ENCODE results near the gene CYP11A1. TPM values are rescaled to one million over a fixed set of nuclear protein-coding genes. Genes with fewer than 3 reads are reported as not detected.
"Not testable (repeated sequence)": the region's sequence is repeated elsewhere in the genome, so short reads cannot be mapped to it uniquely, and the experiment has no call there.

Gene CYP11A1
- total RNA-seq, 1 experiment from 2014 or later = 0.87 TPM

GRCh38 chr15:74400915-74401757, 33.7 kb upstream of the CYP11A1 start:
- peak; percentile 59 for DNase-seq (ENCODE audit: low read depth)

DNA sequence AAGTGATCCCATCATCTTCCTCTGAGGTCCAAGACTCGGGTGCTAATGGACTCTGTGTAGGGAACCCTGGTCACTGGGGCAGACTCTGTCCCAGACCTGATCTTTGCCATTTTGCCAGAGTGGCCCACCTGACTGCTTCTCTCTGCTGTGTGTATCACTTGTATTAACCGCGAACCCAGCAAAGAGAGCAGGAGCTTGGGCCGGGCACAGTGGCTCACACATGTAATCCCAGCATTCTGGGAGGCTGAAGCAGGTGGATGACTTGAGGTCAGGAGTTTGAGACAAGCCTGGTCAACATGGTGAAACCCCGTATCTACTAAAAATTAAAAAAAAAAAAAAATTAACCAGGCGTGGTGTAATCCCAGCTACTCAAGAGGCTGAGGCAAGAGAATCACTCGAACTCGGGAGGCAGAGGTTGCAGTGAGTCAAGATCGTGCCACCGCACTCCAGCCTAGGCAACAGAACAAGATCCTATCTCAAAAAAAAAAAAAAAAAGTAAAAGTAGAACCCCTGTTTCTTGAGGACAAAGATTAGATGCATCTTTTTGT, 32.9 kb upstream of the CYP11A1 start:
- peak; percentile 71 for DNase-seq (ENCODE audit: low read depth)

- peak; percentile 99 for DNase-seq (ENCODE audit: low read depth)
Measured at GRCh38 chr15:74399511-74400312, 32.3 kb upstream of the CYP11A1 start.

- no peak for DNase-seq (ENCODE audit: low read depth)
Measured at GRCh38 chr15:74399100-74399499, 31.7 kb upstream of the CYP11A1 start.

DNA sequence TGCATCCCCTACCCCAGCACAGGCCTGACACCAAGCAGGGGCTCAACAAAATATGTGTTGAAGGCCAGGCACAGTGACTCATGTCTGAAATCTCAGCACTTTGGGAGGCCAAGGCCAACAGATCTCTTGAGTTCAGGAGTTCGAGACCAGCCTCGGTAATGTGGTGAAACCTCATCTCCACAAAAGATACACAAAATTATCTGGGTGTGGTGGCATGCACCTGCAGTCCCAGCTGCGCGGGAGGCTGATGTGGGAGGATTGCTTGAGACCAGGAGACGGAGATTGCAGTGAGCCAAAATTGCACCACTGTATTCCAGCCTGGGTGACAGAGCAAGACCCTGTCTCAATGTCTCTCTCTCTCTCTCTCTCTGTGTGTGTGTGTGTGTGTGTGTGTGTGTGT, 30.7 kb upstream of the CYP11A1 start:
- no peak for DNase-seq (ENCODE audit: low read depth)

DNA sequence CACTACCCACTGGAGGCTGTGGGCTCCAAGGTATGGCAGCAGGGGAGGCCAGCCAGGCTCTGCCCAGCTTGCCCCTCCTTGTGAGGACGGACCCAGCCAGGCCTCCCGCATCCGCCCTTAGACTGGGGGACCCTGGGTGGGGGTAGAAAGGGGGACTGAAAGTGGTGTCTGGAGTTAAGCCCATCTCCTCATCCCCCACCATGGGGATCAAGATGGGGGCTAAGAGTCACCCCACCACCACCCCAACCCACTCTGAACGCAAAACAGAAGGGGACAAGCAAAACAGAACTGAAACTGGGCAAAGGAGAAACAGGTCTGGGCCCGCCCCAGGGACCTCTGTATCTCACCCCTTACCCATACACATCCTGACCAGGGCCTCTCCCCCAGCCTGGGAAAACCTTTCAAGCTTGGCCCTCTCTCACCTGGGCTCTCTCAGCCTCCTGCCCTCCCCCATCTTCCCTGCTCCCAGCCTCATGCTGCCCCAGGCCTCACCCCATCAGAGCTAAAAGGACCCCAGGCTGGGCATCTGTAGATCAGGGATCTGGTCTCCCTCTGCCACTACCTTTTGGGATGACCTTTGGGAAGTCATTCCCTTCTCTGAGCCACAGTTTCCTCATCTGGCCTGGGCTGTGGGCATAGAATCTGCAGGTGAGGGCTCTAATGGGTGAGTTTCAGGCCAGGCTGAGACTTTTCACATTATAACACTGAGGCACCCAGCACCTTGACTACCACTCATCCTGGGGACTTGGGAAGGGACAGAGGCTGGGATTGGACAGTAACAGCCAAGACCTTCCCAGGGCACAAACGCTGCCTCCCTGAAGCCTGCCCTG, 30.0 kb upstream of the CYP11A1 start:
- DNase-seq (ENCODE audit: low read depth) = peak; percentile 62

- DNase-seq (ENCODE audit: low read depth) = peak; percentile 98
Measured at GRCh38 chr15:74396445-74397238, 29.2 kb upstream of the CYP11A1 start.

GRCh38 chr15:74396146-74396438, 28.6 kb upstream of the CYP11A1 start:
- DNase-seq (ENCODE audit: low read depth) = no peak

GRCh38 chr15:74395319-74396145, 28.1 kb upstream of the CYP11A1 start:
- no peak for DNase-seq (ENCODE audit: low read depth)

DNA sequence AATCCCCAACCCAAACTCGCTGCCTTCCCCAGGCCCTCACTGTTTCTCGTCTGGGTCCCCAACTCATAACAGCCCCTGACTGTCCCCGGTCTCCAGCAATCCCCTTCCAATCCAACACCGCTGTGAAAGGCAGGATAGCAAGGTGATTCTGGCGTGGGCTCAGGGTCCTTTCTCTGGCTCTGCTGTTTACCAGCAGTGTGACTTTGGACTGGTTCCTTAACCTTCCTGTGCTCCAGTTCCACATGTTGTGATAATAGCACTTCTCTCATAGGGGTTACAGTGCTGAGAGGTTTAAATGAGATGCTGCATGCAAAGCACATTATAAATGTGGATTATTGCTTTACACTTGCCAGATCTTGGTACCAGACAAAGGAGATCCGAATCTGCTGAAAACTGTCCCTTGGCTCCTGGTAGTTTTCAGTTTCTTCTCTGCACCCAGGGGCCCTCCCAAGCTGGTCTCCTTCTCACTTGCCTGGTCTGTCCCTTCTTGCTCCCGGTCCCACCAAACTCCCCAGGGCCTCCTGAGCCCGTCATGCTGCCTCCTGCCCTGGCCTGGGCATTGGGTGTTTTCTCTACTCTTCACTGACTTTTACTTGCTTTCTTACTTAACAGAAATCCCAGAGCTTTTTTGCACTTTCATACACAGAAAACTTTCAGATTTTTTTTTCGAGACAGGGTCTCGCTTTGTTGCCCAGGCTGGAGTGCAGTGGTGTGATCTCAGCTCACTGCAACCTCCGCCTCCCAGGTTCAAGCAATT, 26.8 kb upstream of the CYP11A1 start:
- DNase-seq (ENCODE audit: low read depth) = no peak

GRCh38 chr15:74393423-74393822, 26.0 kb upstream of the CYP11A1 start:
- DNase-seq (ENCODE audit: low read depth) = no peak

GRCh38 chr15:74392902-74393301, 25.5 kb upstream of the CYP11A1 start:
- DNase-seq (ENCODE audit: low read depth) = no peak

DNA sequence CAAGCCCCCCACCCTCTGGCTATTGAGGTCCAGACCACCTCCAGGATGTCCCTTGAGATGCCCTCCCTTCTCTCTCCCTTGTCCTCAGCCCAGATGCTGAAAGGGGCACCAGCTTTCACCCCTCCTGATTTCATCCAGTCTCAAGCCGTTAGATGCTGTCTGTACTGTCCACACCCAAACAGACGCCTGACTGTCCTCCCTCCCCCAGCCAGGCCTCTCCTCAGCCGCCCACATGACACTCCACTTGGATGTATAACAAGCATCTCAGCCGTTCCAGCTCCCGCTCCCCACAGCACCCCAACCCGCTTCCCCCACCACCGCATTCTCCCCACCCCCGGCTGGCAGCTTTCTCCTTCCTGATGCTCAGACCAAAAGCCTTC, 25.0 kb upstream of the CYP11A1 start:
- DNase-seq (ENCODE audit: low read depth) = no peak

GRCh38 chr15:74391582-74392450, 24.4 kb upstream of the CYP11A1 start:
- no peak for DNase-seq (ENCODE audit: low read depth)

DNA sequence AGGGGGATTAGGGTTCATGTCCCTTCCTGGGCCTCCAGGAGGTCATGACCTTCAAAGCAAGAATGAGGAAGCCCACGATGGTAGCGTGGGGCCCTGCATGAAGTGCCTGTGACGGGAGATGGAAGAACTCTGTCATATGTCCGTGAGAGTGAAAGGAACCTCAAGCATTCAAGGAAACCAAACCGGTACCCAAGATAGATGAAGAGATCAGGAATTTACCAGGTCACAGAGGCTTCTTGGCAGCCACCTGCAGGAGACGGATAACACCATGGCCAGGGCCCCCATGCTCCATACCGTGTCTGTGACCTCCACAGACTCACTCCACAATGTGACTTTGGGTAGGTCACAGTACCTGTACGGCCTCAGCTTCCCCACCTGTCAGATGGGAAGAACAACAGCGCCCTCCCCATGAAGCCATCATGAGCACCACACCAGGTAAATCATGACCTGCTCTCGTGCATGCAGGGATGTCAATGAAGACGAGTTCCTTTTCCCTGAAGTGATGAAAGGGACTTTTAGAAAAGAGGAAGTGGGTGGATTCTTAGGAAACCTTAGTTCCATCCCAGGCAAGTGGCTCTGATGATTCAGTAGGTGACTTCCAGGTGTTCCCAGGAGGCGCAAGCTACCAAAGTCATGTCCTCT, 23.3 kb upstream of the CYP11A1 start:
- DNase-seq (ENCODE audit: low read depth) = no peak

GRCh38 chr15:74390049-74390646, 22.7 kb upstream of the CYP11A1 start:
- not testable (repeated sequence) for DNase-seq (ENCODE audit: low read depth)

Measured in HT1080 (cell line).